HEK293 (cell line): ENCODE results near the gene GPX8.

Experiments
- GLI4 ChIP-seq: fragments of 450-650 bp; formaldehyde crosslinking; IDR thresholded peaks from 2 replicates; pipeline ENCODE4 v1.5.1; 2016; ENCODE audit warnings: missing biosample characterization, missing genetic modification characterization
- HOXC10 ChIP-seq: sonication (generic); formaldehyde crosslinking; IDR thresholded peaks from 2 replicates; pipeline ENCODE4 v1.8.1; 2023; ENCODE audit warnings: mild to moderate bottlenecking, missing genetic modification reagents
- KLF16 ChIP-seq: fragments of 450-650 bp; formaldehyde crosslinking; IDR thresholded peaks from 2 replicates; pipeline ENCODE4 v1.5.1; 2017; ENCODE audit warnings: missing biosample characterization, missing genetic modification characterization
- OSR2 ChIP-seq: fragments of 450-650 bp; formaldehyde crosslinking; IDR thresholded peaks from 2 replicates; pipeline ENCODE4 v1.5.1; 2016; ENCODE audit warnings: missing biosample characterization, missing genetic modification characterization
- SALL2 ChIP-seq: fragments of 450-650 bp; formaldehyde crosslinking; IDR thresholded peaks from 2 replicates; pipeline ENCODE4 v1.5.0; 2017; ENCODE audit warnings: missing biosample characterization, mild to moderate bottlenecking, missing genetic modification characterization, borderline replicate concordance
- SETDB1 ChIP-seq: IDR thresholded peaks from one replicate; pipeline ENCODE4 v1.6.1; 2017; ENCODE audit warnings: mild to moderate bottlenecking, low read length, moderate library complexity, mixed read lengths; ENCODE audit not compliant: insufficient read length
- SP7 ChIP-seq: fragments of 450-650 bp; formaldehyde crosslinking; IDR thresholded peaks from 2 replicates; pipeline ENCODE4 v1.5.1; 2016; ENCODE audit warnings: missing biosample characterization, missing genetic modification characterization
- TRIM28 ChIP-seq: IDR thresholded peaks from 2 replicates; pipeline ENCODE4 v1.6.1; 2011; ENCODE audit warnings: low read length, control low read depth, borderline replicate concordance
- ZBTB48 ChIP-seq: fragments of 450-650 bp; formaldehyde crosslinking; IDR thresholded peaks from 2 replicates; pipeline ENCODE4 v1.5.1; 2016; ENCODE audit warnings: missing biosample characterization, missing genetic modification characterization
- ZNF292 ChIP-seq: fragments of 450-650 bp; formaldehyde crosslinking; IDR thresholded peaks from 2 replicates; pipeline ENCODE4 v1.5.1; 2016; ENCODE audit warnings: low read depth, missing biosample characterization, missing genetic modification characterization, borderline replicate concordance
- ZNF394 ChIP-seq: fragments of 450-650 bp; formaldehyde crosslinking; IDR thresholded peaks from 2 replicates; pipeline ENCODE4 v1.5.1; 2016; ENCODE audit warnings: missing biosample characterization, missing genetic modification characterization, mild to moderate bottlenecking, moderate library complexity, borderline replicate concordance
- ZNF48 ChIP-seq: fragments of 450-650 bp; formaldehyde crosslinking; IDR thresholded peaks from 2 replicates; pipeline ENCODE4 v1.5.1; 2016; ENCODE audit warnings: missing biosample characterization, missing genetic modification characterization
- ZNF501 ChIP-seq: fragments of 450-650 bp; formaldehyde crosslinking; IDR thresholded peaks from 2 replicates; pipeline ENCODE4 v1.5.1; 2016; ENCODE audit warnings: missing biosample characterization, missing genetic modification characterization
- ZNF530 ChIP-seq: fragments of 450-650 bp; formaldehyde crosslinking; IDR thresholded peaks from 2 replicates; pipeline ENCODE4 v1.5.1; 2016; ENCODE audit warnings: low read depth, missing biosample characterization, missing genetic modification characterization
- ZNF596 ChIP-seq: fragments of 450-650 bp; IDR thresholded peaks from 2 replicates; pipeline ENCODE4 v1.5.0; 2018; ENCODE audit warnings: missing biosample characterization, mild to moderate bottlenecking, missing genetic modification characterization, moderate library complexity
- ZNF600 ChIP-seq: fragments of 450-650 bp; formaldehyde crosslinking; IDR thresholded peaks from 2 replicates; pipeline ENCODE4 v1.5.1; 2016; ENCODE audit warnings: missing biosample characterization, missing genetic modification characterization
- ZNF658 ChIP-seq: fragments of 450-650 bp; formaldehyde crosslinking; IDR thresholded peaks from 2 replicates; pipeline ENCODE4; 2016; ENCODE audit warnings: missing biosample characterization, missing genetic modification characterization
- ZNF76 ChIP-seq: fragments of 450-650 bp; formaldehyde crosslinking; IDR thresholded peaks from 2 replicates; pipeline ENCODE4; 2016; ENCODE audit warnings: low read depth, missing biosample characterization, missing genetic modification characterization, borderline replicate concordance
- ZNF792 ChIP-seq: fragments of 450-650 bp; formaldehyde crosslinking; IDR thresholded peaks from 2 replicates; pipeline ENCODE4 v1.5.1; 2016; ENCODE audit warnings: missing biosample characterization, missing genetic modification characterization
- ZSCAN16 ChIP-seq: fragments of 450-650 bp; formaldehyde crosslinking; IDR thresholded peaks from 2 replicates; pipeline ENCODE4 v1.5.1; 2016; ENCODE audit warnings: missing biosample characterization, missing genetic modification characterization
- ZSCAN30 ChIP-seq: fragments of 450-650 bp; IDR thresholded peaks from 2 replicates; pipeline ENCODE4 v1.5.1; 2018; ENCODE audit warnings: missing biosample characterization, mild to moderate bottlenecking, missing genetic modification characterization, moderate library complexity
- TF ChIP-seq, protein P1 (sequence below): fragments of 450-650 bp; formaldehyde crosslinking; IDR thresholded peaks from 2 replicates; pipeline ENCODE4 v1.5.1; 2016; ENCODE audit warnings: missing biosample characterization, missing genetic modification characterization
- TF ChIP-seq, protein P2 (sequence below): fragments of 450-650 bp; formaldehyde crosslinking; IDR thresholded peaks from 2 replicates; pipeline ENCODE4 v1.5.1; 2017; ENCODE audit warnings: missing biosample characterization, missing genetic modification characterization
- TF ChIP-seq, protein P3 (sequence below): fragments of 450-650 bp; formaldehyde crosslinking; IDR thresholded peaks from 2 replicates; pipeline ENCODE4 v1.5.1; 2016; ENCODE audit warnings: missing biosample characterization, missing genetic modification characterization
- TF ChIP-seq, protein P4 (sequence below): fragments of 450-650 bp; formaldehyde crosslinking; IDR thresholded peaks from 2 replicates; pipeline ENCODE4 v1.5.1; 2016; ENCODE audit warnings: missing biosample characterization, missing genetic modification characterization
- TF ChIP-seq, protein P5 (sequence below): fragments of 450-650 bp; formaldehyde crosslinking; IDR thresholded peaks from 2 replicates; pipeline ENCODE4 v1.5.1; 2016; ENCODE audit warnings: missing biosample characterization, missing genetic modification characterization
- TF ChIP-seq, protein P6 (sequence below): fragments of 450-650 bp; formaldehyde crosslinking; IDR thresholded peaks from 2 replicates; pipeline ENCODE4 v1.5.1; 2016; ENCODE audit warnings: missing biosample characterization, missing genetic modification characterization
- TF ChIP-seq, protein P7 (sequence below): fragments of 450-650 bp; IDR thresholded peaks from 2 replicates; pipeline ENCODE4 v1.5.1; 2018; ENCODE audit warnings: missing biosample characterization, mild to moderate bottlenecking, missing genetic modification characterization

Gene GPX8

DNA sequence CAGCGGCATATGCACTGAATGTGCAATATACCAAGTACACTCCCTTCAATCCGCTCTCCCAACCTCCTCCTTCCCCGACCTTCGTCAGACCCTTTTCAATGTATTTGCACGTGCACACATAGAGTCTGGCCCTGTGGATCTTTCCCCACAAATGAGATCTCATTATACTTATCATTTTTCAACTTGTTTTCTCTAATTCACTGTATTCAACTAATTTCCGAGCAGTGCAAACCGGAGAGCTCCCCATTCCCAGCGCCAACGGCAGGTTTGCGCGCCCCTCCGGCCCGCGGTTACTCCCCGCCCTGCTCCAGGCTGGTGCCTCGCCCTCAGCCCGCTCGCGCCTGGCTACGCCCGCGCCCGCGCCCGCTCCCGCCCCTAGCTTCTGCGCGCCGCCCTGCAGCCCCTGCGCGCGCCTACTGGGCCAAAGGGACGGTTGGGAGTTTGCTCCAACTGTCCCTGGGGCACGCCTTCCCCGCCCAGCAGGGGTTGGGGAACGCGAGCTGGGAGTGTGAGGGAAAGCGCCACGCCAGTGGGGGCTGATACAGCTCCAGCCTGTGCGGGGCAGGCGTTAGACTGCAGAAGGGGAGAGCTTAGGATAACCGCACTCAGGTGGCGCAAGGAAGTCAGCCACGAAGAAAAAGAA, 16.3 kb downstream of the GPX8 start (continued):
- TF ChIP-seq, protein P1, sequence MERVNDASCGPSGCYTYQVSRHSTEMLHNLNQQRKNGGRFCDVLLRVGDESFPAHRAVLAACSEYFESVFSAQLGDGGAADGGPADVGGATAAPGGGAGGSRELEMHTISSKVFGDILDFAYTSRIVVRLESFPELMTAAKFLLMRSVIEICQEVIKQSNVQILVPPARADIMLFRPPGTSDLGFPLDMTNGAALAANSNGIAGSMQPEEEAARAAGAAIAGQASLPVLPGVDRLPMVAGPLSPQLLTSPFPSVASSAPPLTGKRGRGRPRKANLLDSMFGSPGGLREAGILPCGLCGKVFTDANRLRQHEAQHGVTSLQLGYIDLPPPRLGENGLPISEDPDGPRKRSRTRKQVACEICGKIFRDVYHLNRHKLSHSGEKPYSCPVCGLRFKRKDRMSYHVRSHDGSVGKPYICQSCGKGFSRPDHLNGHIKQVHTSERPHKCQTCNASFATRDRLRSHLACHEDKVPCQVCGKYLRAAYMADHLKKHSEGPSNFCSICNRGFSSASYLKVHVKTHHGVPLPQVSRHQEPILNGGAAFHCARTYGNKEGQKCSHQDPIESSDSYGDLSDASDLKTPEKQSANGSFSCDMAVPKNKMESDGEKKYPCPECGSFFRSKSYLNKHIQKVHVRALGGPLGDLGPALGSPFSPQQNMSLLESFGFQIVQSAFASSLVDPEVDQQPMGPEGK (tag by site-specific recombination): peak; percentile 91
- TF ChIP-seq, protein P2, sequence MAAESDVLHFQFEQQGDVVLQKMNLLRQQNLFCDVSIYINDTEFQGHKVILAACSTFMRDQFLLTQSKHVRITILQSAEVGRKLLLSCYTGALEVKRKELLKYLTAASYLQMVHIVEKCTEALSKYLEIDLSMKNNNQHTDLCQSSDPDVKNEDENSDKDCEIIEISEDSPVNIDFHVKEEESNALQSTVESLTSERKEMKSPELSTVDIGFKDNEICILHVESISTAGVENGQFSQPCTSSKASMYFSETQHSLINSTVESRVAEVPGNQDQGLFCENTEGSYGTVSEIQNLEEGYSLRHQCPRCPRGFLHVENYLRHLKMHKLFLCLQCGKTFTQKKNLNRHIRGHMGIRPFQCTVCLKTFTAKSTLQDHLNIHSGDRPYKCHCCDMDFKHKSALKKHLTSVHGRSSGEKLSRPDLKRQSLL (tag by site-specific recombination): 0 out of 2 replicates have a peak, but pooled peaks have one; percentile 24
- TF ChIP-seq ZNF596 (tag by site-specific recombination) (no peak), SALL2 (tag by site-specific recombination) (no peak), ZSCAN16 (tag by site-specific recombination) (no peak), OSR2 (tag by site-specific recombination) (peak; percentile 37; the same call in 1 of the 2 replicates), SP7 (tag by site-specific recombination) (peak; percentile 73), ZNF600 (tag by site-specific recombination) (peak; percentile 94), ZNF501 (tag by site-specific recombination) (peak; percentile 19; the same call in 1 of the 2 replicates), ZNF76 (peak; percentile 83; the same call in 1 of the 2 replicates), ZSCAN30 (tag by site-specific recombination) (peak; percentile 73; the same call in 1 of the 2 replicates), GLI4 (tag by site-specific recombination) (no peak), KLF16 (tag by site-specific recombination) (no peak), TRIM28 (no peak), ZNF48 (no peak), SETDB1 (no peak), ZNF658 (tag by site-specific recombination) (no peak), HOXC10 (no peak), ZNF292 (tag by site-specific recombination) (no peak), ZNF394 (tag by site-specific recombination) (no peak), ZNF792 (tag by site-specific recombination) (no peak), ZBTB48 (peak; percentile 95), ZNF530 (no peak)
- TF ChIP-seq, protein P3, sequence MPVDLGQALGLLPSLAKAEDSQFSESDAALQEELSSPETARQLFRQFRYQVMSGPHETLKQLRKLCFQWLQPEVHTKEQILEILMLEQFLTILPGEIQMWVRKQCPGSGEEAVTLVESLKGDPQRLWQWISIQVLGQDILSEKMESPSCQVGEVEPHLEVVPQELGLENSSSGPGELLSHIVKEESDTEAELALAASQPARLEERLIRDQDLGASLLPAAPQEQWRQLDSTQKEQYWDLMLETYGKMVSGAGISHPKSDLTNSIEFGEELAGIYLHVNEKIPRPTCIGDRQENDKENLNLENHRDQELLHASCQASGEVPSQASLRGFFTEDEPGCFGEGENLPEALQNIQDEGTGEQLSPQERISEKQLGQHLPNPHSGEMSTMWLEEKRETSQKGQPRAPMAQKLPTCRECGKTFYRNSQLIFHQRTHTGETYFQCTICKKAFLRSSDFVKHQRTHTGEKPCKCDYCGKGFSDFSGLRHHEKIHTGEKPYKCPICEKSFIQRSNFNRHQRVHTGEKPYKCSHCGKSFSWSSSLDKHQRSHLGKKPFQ: no peak
- TF ChIP-seq, protein P4, sequence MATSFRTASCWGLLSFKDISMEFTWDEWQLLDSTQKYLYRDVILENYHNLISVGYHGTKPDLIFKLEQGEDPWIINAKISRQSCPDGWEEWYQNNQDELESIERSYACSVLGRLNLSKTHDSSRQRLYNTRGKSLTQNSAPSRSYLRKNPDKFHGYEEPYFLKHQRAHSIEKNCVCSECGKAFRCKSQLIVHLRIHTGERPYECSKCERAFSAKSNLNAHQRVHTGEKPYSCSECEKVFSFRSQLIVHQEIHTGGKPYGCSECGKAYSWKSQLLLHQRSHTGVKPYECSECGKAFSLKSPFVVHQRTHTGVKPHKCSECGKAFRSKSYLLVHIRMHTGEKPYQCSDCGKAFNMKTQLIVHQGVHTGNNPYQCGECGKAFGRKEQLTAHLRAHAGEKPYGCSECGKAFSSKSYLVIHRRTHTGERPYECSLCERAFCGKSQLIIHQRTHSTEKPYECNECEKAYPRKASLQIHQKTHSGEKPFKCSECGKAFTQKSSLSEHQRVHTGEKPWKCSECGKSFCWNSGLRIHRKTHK (tag by site-specific recombination): no peak
- TF ChIP-seq, protein P5, sequence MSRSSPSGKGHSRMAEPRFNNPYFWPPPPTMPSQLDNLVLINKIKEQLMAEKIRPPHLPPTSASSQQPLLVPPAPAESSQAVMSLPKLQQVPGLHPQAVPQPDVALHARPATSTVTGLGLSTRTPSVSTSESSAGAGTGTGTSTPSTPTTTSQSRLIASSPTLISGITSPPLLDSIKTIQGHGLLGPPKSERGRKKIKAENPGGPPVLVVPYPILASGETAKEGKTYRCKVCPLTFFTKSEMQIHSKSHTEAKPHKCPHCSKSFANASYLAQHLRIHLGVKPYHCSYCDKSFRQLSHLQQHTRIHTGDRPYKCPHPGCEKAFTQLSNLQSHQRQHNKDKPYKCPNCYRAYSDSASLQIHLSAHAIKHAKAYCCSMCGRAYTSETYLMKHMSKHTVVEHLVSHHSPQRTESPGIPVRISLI: no peak
- TF ChIP-seq, protein P6, sequence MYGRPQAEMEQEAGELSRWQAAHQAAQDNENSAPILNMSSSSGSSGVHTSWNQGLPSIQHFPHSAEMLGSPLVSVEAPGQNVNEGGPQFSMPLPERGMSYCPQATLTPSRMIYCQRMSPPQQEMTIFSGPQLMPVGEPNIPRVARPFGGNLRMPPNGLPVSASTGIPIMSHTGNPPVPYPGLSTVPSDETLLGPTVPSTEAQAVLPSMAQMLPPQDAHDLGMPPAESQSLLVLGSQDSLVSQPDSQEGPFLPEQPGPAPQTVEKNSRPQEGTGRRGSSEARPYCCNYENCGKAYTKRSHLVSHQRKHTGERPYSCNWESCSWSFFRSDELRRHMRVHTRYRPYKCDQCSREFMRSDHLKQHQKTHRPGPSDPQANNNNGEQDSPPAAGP (tag by site-specific recombination): peak; percentile 83; the same call in 1 of the 2 replicates
- TF ChIP-seq, protein P7, sequence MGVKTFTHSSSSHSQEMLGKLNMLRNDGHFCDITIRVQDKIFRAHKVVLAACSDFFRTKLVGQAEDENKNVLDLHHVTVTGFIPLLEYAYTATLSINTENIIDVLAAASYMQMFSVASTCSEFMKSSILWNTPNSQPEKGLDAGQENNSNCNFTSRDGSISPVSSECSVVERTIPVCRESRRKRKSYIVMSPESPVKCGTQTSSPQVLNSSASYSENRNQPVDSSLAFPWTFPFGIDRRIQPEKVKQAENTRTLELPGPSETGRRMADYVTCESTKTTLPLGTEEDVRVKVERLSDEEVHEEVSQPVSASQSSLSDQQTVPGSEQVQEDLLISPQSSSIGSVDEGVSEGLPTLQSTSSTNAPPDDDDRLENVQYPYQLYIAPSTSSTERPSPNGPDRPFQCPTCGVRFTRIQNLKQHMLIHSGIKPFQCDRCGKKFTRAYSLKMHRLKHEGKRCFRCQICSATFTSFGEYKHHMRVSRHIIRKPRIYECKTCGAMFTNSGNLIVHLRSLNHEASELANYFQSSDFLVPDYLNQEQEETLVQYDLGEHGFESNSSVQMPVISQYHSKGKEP (tag by site-specific recombination): peak; percentile 41; the same call in 1 of the 2 replicates
